Measurements from ENCODE around the gene CYB5A.

DNA sequence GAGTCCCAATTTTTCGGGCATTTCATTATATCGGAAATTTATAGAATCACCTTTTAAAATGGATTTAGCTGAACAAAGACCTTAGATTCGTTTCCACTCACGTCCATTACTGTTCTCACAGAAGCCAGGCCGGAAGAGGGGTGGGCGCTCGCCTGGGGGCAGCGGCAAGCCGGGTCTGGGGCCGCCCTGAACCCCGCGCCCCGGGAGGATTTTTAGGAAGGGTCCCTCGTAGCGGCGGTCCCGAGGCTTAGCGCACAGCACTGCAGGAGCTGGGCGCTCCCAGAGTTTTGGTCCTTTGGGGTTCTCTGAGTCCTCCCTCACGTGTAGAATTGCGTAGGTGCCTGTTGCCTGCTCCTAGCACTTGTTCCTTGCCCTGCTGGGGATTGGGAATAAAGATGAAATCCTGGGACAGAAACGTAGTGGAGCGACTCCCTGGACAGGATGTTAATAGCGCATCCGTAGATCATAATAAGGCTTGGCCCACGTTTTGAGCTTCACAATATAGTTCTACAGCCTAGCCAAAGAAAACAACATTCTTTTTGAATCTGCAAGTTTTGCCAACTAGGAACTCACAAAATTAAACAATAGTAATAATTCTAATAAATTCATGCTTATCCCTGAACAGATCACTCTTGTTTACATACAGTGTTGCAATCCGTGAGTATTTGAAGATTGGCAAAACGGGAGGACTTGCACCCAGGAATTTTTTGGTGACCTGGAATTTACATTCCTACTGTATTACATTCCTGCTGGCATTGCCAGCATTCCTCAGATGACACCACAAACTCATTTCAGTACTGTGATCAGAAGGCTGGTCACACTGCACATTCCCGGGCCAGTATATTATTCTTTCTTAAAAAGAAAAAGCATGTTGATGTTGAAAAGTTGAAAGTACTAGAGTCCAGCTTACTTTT, 24.8 kb upstream of the CYB5A start:
- TF ChIP-seq, protein P1, sequence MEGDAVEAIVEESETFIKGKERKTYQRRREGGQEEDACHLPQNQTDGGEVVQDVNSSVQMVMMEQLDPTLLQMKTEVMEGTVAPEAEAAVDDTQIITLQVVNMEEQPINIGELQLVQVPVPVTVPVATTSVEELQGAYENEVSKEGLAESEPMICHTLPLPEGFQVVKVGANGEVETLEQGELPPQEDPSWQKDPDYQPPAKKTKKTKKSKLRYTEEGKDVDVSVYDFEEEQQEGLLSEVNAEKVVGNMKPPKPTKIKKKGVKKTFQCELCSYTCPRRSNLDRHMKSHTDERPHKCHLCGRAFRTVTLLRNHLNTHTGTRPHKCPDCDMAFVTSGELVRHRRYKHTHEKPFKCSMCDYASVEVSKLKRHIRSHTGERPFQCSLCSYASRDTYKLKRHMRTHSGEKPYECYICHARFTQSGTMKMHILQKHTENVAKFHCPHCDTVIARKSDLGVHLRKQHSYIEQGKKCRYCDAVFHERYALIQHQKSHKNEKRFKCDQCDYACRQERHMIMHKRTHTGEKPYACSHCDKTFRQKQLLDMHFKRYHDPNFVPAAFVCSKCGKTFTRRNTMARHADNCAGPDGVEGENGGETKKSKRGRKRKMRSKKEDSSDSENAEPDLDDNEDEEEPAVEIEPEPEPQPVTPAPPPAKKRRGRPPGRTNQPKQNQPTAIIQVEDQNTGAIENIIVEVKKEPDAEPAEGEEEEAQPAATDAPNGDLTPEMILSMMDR (IDR thresholded peaks at IDR 0.05; ENCODE audit: low read depth, low read length), result no peak
- no peak for TF ChIP-seq EZH2phosphoT487 (IDR thresholded peaks at IDR 0.05; ENCODE audit: low read depth)

Measured in OCI-LY3 (cell line).